Hepatocyte (in vitro differentiated cells): ENCODE measurements around the gene USP22.

Source experiments
- CTCF ChIP-seq: fragments of 200-600 bp; sonication (generic); IDR thresholded peaks from 2 replicates; pipeline ENCODE4 v1.5.1; 2016; ENCODE audit warnings: antibody characterized with exemption, mild to moderate bottlenecking; ENCODE audit not compliant: poor library complexity
- EZH2 ChIP-seq: fragments of 200-600 bp; sonication (generic); IDR thresholded peaks from 2 replicates; pipeline ENCODE4 v1.6.1; 2016; ENCODE audit warnings: antibody characterized with exemption, mild to moderate bottlenecking, borderline replicate concordance

- no peak for TF ChIP-seq EZH2
- TF ChIP-seq CTCF, result no peak
Measured at GRCh38 chr17:21016826-21017225, 26.0 kb downstream of the USP22 start.
